Inflammatory macrophage treated with lipopolysaccharide for 4 hours (primary cell): ENCODE measurements around the gene TAOK2.
"Not testable (repeated sequence)": the region's sequence is repeated elsewhere in the genome, so short reads cannot be mapped to it uniquely, and the experiment has no call there.

Source experiments
- DNase-seq: peaks from one replicate; pipeline ENCODE4 v3.0.0-alpha.2; 2020

TAOK2 gene

GRCh38 chr16:29973384-29974246 lies at the start of gene TAOK2:
Gene TAOK2, plus strand, starts transcription at chr16:29973868. Its CDS starts 3,905 bp downstream, at chr16:29977773.
- peak; percentile 99 for DNase-seq

GRCh38 chr16:29925105-29925756 lies 48.4 kb upstream of the TAOK2 start:
- peak; percentile 5 for DNase-seq

- peak; percentile 87 for DNase-seq
These were observed 47.6 kb upstream of the TAOK2 start, which contains the start of gene KCTD13 for GRCh38 chr16:29925781-29926710. Gene KCTD13, minus strand, starts transcription at chr16:29926226. Its CDS starts 193 bp downstream, at chr16:29926033.

GRCh38 chr16:29926711-29927052 lies 47.0 kb upstream of the TAOK2 start:
- DNase-seq: no peak

GRCh38 chr16:29927070-29927905 lies 46.4 kb upstream of the TAOK2 start:
- no peak for DNase-seq

- DNase-seq: not testable (repeated sequence)
These were observed 41.9 kb upstream of the TAOK2 start for GRCh38 chr16:29931750-29932149.

- DNase-seq: no peak
These were observed 33.0 kb upstream of the TAOK2 start for GRCh38 chr16:29940656-29941055.

GRCh38 chr16:29943846-29944799 lies 29.5 kb upstream of the TAOK2 start:
- no peak for DNase-seq

GRCh38 chr16:29947897-29948296 lies 25.8 kb upstream of the TAOK2 start:
- DNase-seq: no peak

GRCh38 chr16:29950806-29951461 lies 22.7 kb upstream of the TAOK2 start:
- no peak for DNase-seq

- no peak for DNase-seq
These were observed 21.9 kb upstream of the TAOK2 start for GRCh38 chr16:29951625-29952365.

GRCh38 chr16:29958756-29959155 lies 14.9 kb upstream of the TAOK2 start:
- DNase-seq: no peak

- DNase-seq: no peak
These were observed 14.4 kb upstream of the TAOK2 start for GRCh38 chr16:29959293-29959692.

GRCh38 chr16:29959821-29960220 lies 13.8 kb upstream of the TAOK2 start:
- DNase-seq: not testable (repeated sequence)

GRCh38 chr16:29961127-29961478 lies 12.6 kb upstream of the TAOK2 start:
- DNase-seq: no peak

- DNase-seq: peak; percentile 89
These were observed 12.0 kb upstream of the TAOK2 start, which contains the start of gene TMEM219 for GRCh38 chr16:29961479-29962343. Gene TMEM219, plus strand, starts transcription at chr16:29962079. Its CDS starts 1,065 bp downstream, at chr16:29963144.

- DNase-seq: peak; percentile 84
These were observed 11.2 kb upstream of the TAOK2 start for GRCh38 chr16:29962344-29962994.
